ENCODE measurements around the gene PPP1R15A.
"Not testable (repeated sequence)": the region's sequence is repeated elsewhere in the genome, so short reads cannot be mapped to it uniquely, and the experiment has no call there.

PPP1R15A gene

GRCh38 chr19:48910803-48911202 is 38.6 kb downstream of the PPP1R15A start:
- no peak for TF ChIP-seq CTCF (IDR thresholded peaks at IDR 0.05; ENCODE audit: control insufficient read depth, extremely low read depth, insufficient read depth)
- H3K4me3 ChIP-seq (ENCODE audit: low read depth, low read length), result no peak overlapping the region
- no peak for DNase-seq (ENCODE audit: low read depth)

DNA sequence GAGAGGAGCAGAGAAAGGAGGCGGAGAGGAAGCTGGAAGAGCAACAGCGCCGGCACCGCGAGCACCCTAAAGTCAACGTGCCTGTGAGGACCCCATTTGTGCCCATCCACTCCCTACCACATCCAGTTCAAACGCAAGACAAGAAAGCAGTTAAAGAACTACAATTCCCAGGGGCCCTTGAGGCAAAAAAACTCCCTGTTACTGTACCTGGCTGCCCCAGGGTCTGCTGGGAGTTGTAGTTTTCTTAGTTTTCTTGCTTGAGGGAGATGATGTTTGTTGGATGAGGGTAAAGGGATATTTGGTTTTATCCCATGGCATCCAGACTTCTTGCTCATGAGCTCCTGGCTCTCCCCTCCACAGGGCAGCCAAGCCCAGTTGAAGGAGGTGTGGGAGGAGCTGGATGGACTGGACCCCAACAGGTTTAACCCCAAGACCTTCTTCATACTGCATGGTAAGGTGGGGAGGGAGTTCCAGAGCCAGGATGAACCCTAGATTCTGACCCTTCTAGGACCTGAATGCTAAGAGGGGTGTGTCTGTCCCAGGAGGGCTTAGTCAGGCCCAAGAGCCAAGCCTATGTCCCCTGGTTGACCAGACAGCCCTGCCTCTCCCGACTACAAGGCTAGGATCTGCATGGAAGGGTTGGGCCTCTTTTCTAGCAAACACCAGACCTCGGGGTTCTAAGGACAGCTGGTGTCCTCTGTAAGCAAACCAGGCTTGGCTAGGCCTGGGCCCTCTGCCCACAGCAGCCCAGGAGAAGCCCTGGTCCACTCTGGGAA is 41.1 kb downstream of the PPP1R15A start:
- no peak overlapping the region for H3K4me3 ChIP-seq (ENCODE audit: low read depth, low read length)
- DNase-seq (ENCODE audit: low read depth), result no peak
- TF ChIP-seq CTCF (IDR thresholded peaks at IDR 0.05; ENCODE audit: control insufficient read depth, extremely low read depth, insufficient read depth), result no peak

DNA sequence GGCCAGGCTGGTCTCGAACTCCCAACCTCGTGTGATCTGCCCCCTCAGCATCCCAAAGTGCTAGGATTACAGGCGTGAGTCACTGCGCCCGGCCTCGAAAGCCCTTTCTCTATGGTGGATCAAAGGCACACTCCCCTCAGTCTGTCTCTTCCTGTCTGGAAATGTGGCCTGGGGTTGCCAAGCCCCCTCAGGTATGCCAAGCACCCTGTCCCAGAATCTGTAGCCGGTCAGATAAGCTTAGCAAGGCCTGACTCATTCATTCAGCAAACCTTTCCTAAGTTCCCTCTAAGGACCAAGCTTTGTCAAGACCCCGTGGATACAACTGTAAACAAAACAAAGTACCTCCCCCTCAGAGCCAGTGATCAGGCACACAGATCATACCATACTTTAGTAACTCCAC is 42.0 kb downstream of the PPP1R15A start:
- no peak for TF ChIP-seq CTCF (IDR thresholded peaks at IDR 0.05; ENCODE audit: control insufficient read depth, extremely low read depth, insufficient read depth)
- DNase-seq (ENCODE audit: low read depth), result no peak

DNA sequence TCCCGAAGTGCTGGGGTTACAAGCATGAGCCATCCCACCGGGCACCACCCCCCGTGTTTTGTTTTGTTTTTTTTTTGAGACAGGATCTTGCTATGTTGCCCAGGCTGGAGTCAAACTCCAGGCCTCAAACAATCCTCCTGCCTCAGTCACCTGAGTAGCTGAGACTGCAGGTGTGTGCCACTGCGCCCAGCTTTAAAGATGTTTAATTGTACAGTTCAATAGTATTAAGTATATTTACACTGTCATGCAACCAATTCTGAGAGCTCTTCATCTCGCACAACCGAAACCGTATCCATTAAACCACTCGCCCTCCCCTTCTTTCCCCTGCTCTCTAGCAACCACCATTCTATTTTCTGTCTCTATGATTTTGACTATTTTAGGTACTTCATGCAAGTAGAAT is 43.5 kb downstream of the PPP1R15A start:
- no peak for DNase-seq (ENCODE audit: low read depth)
- H3K4me3 ChIP-seq (ENCODE audit: low read depth, low read length), result no peak overlapping the region
- no peak for TF ChIP-seq CTCF (IDR thresholded peaks at IDR 0.05; ENCODE audit: control insufficient read depth, extremely low read depth, insufficient read depth)

More for the DNA sequence above, 42.0 kb downstream of the PPP1R15A start:
- no peak overlapping the region for H3K4me3 ChIP-seq (ENCODE audit: low read depth, low read length)

GRCh38 chr19:48918071-48918470 is 45.9 kb downstream of the PPP1R15A start:
- no peak for DNase-seq (ENCODE audit: low read depth)
- no peak overlapping the region for H3K4me3 ChIP-seq (ENCODE audit: low read depth, low read length)
- no peak for TF ChIP-seq CTCF (IDR thresholded peaks at IDR 0.05; ENCODE audit: control insufficient read depth, extremely low read depth, insufficient read depth)

GRCh38 chr19:48918801-48919247 is 46.6 kb downstream of the PPP1R15A start:
- DNase-seq (ENCODE audit: low read depth), result no peak
- TF ChIP-seq CTCF (IDR thresholded peaks at IDR 0.05; ENCODE audit: control insufficient read depth, extremely low read depth, insufficient read depth), result no peak
- H3K4me3 ChIP-seq (ENCODE audit: low read depth, low read length), result no peak overlapping the region

- not testable (repeated sequence) for DNase-seq (ENCODE audit: low read depth); H3K4me3 ChIP-seq (ENCODE audit: low read depth, low read length)
Measured at GRCh38 chr19:48919271-48919670, 47.0 kb downstream of the PPP1R15A start.
